ENCODE measurements around the gene IRS1.

The IRS1 gene

DNA sequence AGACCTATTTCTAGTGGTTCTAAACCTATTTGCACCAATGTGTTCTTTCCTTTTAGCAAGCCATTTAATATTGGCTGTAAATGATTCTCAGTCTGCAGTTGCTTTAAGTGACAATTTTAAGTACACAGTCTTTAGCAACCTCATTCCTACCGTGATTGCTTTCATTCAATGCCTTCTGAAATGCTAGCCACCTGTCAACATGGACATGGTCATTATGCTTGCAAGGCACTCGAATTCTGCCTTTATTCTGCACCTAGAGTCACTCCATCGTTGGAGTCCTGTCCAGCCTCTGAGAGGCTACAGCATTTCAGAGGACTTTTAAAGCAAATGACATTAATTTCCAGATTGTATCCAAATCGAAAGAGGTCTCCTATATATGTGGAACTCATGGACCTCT, 115.1 kb downstream of the IRS1 start:
- DNase-seq (ENCODE audit: low spot score): no peak

DNA sequence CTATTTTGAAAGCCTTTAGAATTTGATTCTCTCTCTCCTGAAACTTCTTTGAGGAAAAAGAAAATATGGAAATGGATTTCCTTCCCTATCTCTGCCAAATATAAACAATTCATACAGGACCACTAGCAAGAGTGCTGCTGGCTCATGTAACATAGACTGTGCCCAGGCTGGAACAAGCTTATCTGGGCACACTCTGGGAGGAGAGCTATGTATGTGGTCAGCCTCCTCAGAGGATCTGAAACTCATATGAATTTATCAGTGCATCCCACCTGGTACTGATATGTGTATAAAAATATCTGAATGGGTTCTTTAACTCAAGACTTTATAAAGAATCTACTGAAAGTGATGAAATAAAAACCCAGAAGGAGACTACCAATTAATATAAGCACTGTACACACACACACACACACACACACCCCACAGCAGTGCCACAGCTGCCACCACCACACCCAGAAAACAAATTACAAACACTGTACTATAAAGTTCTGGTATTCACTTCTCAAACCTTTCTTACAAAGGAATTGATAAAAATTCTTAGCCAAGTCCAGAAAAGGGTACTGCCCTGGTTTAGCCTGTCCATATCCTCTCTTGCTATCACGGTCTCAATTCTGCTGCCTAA, 115.6 kb downstream of the IRS1 start:
- DNase-seq (ENCODE audit: low spot score): no peak

DNA sequence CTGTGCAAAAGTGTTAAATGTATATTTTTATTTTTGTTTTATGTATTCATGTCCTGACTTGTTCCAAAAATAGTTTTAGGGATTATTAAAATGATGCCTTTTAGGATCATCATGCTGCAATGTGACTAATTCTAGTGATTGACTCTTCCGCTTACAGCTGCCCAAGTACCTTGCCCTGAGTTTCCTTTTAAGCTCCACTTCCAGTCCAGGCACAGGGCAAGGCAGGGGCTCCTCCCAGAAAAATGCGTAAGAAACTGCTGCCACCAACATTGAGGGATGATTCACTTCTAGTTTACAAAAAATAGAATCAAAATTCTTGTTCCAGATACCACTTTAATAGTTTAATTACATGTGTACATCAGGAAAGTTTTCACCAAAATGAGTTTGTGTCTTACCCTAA, 116.4 kb downstream of the IRS1 start:
- no peak for DNase-seq (ENCODE audit: low spot score)
